ENCODE data around the gene ERCC6L2. TPM values are rescaled to one million over a fixed set of nuclear protein-coding genes. Genes with fewer than 3 reads are reported as not detected.

Gene ERCC6L2
- total and polyA plus RNA-seq, 9 of the 15 experiments (the other 6 are each of a cell fraction or from before 2014, with no cell fraction given): 7.8 to 42.8 (median 23.6) TPM

- TF ChIP-seq ZNF324 (CRISPR knock-in tag; IDR thresholded peaks at IDR 0.05) (no peak), FOXK2 (conservative IDR thresholded peaks at IDR 0.05 in 1 of 2, IDR thresholded peaks at IDR 0.05 in 1 of 2; ENCODE audit: low read depth in 2 of 2) (no peak), ZNF41 (CRISPR knock-in tag; conservative IDR thresholded peaks at IDR 0.05) (no peak)
Observed at GRCh38 chr9:95840074-95840473, 35.4 kb upstream of the ERCC6L2 start (continued).

- Histone ChIP-seq H3K36me3 (ENCODE audit: control insufficient read depth, insufficient read depth, low read length) (no peaks in the 10 kb centered on the region), H3K79me2 (ENCODE audit: control insufficient read depth, insufficient read depth, low read length) (no peaks in the 10 kb centered on the region), H3K4me3 (no peak overlapping the region), H3K4me1 (replicated peaks in 1 of 2; ENCODE audit: control insufficient read depth in 2 of 2, insufficient read depth in 2 of 2, low read length in 2 of 2) (no peaks in the 10 kb centered on the region), H3K9ac (ENCODE audit: insufficient read depth in 1 of 2, low read depth in 2 of 2, low read length in 2 of 2) (no peak overlapping the region), H2AFZ (ENCODE audit: low read depth, low read length) (no peak overlapping the region), H3K27ac (ENCODE audit: extremely low read depth, low read depth, low read length) (no peak overlapping the region), H3K9me3 (replicated peaks; ENCODE audit: control insufficient read depth, insufficient read depth, low read depth, low read length) (no peaks in the 10 kb centered on the region), H3K4me2 (ENCODE audit: insufficient read depth, low read length) (no peak overlapping the region), H3K9me1 (ENCODE audit: control insufficient read depth, insufficient read depth, low read length) (no peaks in the 10 kb centered on the region), H3K27me3 (ENCODE audit: control insufficient read depth in 2 of 2, insufficient read depth in 2 of 2, low read length in 2 of 2) (no peaks in the 10 kb centered on the region), H4K20me1 (replicated peaks; ENCODE audit: control insufficient read depth, insufficient read depth, low read length) (no peaks in the 10 kb centered on the region)
- FAIRE-seq (no peak), ATAC-seq (no peak), DNase-seq (ENCODE audit: extremely low read depth in 1 of 4, low spot score in 3 of 4) (no peak)
- 0% methylated on average over 3 of the region's 3 CpGs for WGBS (ENCODE audit: insufficient coverage, low coverage, missing lambda C conversion rate)
- CTCF ChIA-PET (ENCODE audit: low intra/inter-chr PET ratio): no interaction called here
- intact Hi-C loops (cut with micrococcal nuclease) (no loop called here), in situ Hi-C loops (cut with MboI) (no loop called here)
- POLR2A ChIA-PET: interaction anchor here (0.5 kb wide), 1 partner anchor 10 kb away, joined by 3 read pairs; no protein-coding TSS in a partner anchor
- no TSS peak for BruUV-seq (replicated peaks)
- TF ChIP-seq ZKSCAN8 (CRISPR knock-in tag; IDR thresholded peaks at IDR 0.05) (no peak), ZNF518B (CRISPR knock-in tag; IDR thresholded peaks at IDR 0.05) (no peak), POLR2AphosphoS5 (IDR thresholded peaks at IDR 0.05; ENCODE audit: control insufficient read depth, insufficient read depth, low read depth, low read length) (no peak), SMC3 (conservative IDR thresholded peaks at IDR 0.05; ENCODE audit: insufficient read depth, low read depth, low read length) (no peak), ZNF133 (CRISPR knock-in tag; IDR thresholded peaks at IDR 0.05) (no peak), ZNF449 (CRISPR knock-in tag; IDR thresholded peaks at IDR 0.05) (no peak), BRF2 (IDR thresholded peaks at IDR 0.05; ENCODE audit: borderline replicate concordance, insufficient read depth, insufficient read length) (no peak), ZNF316 (IDR thresholded peaks at IDR 0.05) (peak; percentile 76), ZSCAN29 (IDR thresholded peaks at IDR 0.05) (no peak), CEBPB (tag; IDR thresholded peaks at IDR 0.05) (no peak), MLLT1 (IDR thresholded peaks at IDR 0.05) (no peak), C11orf30 (IDR thresholded peaks at IDR 0.05; ENCODE audit: low read depth) (peak; percentile 68; the same call in 1 of the 2 replicates)
Observed at GRCh38 chr9:95841377-95841776, 34.1 kb upstream of the ERCC6L2 start.

Data from K562 (cell line).